Renal pelvis (tissue), 4 donors: ENCODE results near the gene SWAP70. TPM values are rescaled to one million over a fixed set of nuclear protein-coding genes. Genes with fewer than 3 reads are reported as not detected.
A peak's percentile ranks its signal among the peaks of the same experiment; 100 is the strongest.

Experiments used
- DNase-seq: peaks from one replicate; pipeline ENCODE4 v3.0.0-alpha.2; 2013
- polyA plus RNA-seq, 3 donors: library from polyadenylated mRNA; unstranded; fragments of 120-200 nt; gene quantifications; one replicate each; pipeline ENCODE4 v1.2.1, GENCODE V29; 2013; ENCODE audit not compliant: insufficient read length in 3 of 3

The SWAP70 gene
- polyA plus RNA-seq, 3 donors: 21.6 to 27.1 (median 25.7) TPM

DNA sequence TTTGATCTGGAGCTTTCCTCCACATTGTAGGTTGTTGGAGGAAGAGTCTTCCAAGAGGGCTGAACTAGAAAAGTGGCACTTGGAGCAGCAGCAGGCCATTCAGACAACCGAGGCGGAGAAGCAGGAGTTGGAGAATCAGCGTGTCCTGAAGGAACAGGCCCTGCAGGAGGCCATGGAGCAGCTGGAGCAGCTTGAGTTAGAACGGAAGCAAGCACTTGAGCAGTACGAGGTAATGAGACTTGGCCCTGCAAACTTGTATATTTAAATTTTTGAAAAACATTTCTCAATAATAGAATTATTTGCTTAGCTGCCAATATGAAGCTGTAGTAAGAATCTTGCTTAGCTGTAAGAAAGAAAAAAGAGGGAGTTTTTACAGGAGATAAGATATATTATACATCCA, 84.0 kb downstream of the SWAP70 start:
- DNase-seq: no peak

DNA sequence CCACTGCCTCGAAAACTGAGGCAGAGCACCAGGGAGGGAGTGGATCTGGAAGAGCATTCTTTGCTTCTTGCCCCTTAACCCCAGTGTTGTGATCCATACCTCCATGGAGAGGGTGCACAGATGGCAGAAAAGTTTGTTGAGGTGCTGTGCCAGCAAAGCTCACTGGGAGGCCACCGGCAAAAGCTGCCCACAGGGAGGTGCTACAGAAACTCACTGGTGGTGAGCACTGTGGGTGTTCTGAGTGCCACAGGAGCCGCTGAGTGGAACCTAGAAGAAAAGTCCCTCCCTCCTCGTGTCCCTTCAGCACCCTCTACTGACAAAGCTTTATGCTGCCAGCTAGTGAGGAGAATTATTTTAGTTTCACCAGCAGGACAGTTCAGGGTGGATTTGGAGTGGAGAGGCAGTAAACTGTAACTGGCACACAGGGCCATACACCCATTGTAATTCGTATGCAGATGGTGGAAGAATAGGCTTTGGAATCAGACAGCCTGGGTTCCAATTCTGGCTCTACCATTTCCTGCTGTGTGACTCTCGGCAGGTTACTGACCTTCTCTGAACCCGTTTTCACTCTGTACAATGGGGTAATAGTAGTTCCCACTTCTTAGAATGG, 84.6 kb downstream of the SWAP70 start:
- peak; percentile 57 for DNase-seq

DNA sequence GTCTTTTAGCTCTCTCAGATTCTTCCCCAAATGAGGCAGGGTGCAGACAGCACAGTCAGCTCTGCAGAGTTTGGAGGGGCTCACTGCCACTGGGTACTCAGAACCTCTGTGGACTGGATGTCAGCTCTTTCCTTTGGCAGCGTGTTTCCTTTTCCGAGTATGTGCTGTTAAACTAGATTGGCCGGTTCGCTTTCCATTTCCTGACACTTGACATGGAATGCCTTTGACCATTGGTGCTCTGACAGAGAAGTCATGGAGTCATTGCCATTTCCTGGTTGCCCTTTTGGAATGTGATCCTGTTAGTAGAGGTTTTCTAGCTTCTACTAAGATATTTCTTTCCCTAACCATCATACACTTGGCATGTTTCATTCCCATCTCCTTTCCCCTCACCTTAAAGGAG, 86.7 kb downstream of the SWAP70 start:
- DNase-seq: no peak

DNA sequence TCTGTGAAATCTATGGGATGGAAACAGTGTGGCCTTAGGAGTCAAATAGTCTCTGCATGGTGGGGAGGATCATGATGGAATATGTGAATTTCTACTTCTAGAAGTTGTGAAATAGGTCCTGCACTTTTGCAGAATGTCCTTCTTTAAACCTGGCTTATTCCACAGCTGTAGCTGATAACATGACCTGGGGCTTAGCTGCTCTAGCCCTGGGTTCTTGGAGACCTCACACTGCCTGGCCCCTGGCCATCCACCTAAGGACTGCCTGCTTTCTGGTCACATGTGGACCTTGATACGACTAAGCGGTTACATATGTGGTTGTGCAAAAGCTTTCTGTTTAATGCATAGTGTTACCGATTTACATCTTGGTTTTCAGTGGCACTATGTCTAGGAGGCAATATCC, 88.2 kb downstream of the SWAP70 start:
- DNase-seq: no peak

DNA sequence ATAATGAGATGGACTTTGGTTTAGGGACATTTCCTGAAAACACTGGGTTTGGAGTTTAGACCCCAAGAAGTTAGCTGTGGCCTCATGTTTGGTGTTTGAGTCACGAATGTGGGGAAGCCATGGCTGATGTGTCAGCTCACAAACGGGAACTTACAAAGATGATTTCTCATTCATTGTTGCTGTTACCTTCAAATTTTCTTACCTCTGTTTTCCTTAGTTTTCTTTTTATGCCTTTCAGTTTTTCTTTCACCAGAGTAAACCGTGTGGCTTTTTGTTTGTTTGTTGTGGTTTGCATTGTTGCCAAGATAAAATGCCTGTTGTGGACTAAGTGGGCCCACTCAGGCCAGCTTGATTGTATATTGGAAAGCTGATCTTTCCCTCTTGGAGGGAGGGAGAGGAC, 89.1 kb downstream of the SWAP70 start:
- DNase-seq: no peak

DNA sequence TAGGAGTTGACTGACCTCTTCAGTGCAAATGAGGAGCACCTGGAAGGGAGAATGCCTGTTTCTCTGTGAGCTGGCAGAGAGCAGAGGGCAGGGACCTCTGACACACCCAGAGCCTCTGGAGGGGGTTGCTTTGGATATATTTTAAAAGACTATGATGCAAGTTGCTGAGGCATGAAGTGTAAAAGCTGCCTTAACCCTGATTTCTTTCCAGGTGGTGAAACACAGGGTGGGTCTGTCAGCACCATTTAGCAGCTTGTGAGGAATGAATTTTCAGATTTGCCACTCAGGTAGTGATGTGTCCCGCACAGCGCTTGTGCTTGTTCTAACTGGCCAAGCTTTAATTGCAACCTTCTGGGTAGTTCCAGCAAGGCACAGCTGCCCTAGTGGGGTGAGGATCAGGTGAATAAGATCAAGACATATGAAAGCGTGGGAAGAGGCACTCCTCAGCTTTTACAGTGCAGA, 90.2 kb downstream of the SWAP70 start:
- DNase-seq: no peak

DNA sequence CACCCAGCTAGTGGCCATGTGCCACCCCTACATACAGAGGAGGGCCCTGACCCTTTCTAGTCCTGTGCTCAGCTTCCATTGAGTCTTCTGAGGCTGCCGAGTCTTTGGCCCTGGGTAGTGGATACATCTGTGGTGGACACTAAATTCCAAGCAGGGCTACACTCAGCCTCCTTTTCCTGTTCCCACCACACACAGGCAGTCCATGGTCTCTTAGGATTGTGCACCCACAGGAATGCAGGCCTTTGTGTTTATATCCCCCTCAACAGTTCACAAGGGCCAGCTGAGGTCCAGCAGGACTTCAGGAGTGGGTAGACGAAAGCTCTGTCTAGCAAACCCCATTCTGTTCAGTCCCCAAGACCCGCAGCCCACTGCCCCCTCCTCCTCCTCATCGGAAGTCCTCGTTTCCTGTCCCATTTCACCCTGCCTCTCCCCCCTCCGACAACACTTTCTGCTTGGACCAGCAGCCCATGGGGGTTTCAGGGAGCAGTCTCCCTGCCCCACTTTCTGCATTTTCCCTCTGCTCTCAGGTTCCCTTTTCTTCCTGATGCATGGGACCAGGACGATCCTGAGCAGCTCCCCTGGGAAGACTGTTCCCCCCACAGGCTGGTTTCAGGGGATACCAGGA, 91.8 kb downstream of the SWAP70 start:
- no peak for DNase-seq

DNA sequence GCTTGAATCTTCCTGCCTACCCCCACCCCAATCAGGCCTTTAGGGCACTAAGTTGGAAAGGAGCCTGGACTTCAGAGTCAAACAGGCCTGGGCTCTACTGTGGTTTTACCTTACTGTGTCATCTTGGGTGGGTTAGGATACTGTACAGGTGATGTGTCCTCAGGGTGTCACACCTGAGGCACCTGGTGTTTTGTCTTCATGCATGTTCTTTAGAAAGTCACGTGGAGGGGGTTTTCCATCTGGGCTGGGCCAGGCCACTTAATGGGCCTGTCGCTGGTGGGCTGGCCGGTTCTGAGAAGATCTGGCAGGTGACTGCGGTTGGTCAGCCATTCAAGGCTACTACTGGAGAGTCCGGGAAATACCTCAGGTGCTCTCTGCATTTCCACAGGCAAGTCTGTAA, 92.6 kb downstream of the SWAP70 start:
- DNase-seq: no peak

DNA sequence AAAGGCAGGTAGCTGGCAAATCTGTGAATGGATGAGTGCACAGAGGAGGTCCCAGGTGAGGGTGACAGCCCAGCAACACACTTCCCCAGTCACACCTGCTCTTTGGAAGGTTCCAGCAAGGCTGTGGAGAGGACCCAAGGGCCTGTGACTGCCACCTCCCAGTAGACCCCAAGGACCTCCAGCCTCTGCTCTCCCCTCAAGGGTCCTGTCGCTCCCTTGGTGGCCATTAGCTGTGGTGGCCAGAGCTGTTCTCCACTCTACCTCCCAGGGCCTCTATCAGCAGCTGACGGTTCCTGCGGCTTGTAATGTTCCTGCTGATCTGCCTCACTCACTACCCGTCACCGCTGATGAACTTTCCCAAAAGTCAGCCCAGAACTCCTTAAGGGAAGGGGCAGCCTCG, 93.0 kb downstream of the SWAP70 start:
- DNase-seq: no peak

DNA sequence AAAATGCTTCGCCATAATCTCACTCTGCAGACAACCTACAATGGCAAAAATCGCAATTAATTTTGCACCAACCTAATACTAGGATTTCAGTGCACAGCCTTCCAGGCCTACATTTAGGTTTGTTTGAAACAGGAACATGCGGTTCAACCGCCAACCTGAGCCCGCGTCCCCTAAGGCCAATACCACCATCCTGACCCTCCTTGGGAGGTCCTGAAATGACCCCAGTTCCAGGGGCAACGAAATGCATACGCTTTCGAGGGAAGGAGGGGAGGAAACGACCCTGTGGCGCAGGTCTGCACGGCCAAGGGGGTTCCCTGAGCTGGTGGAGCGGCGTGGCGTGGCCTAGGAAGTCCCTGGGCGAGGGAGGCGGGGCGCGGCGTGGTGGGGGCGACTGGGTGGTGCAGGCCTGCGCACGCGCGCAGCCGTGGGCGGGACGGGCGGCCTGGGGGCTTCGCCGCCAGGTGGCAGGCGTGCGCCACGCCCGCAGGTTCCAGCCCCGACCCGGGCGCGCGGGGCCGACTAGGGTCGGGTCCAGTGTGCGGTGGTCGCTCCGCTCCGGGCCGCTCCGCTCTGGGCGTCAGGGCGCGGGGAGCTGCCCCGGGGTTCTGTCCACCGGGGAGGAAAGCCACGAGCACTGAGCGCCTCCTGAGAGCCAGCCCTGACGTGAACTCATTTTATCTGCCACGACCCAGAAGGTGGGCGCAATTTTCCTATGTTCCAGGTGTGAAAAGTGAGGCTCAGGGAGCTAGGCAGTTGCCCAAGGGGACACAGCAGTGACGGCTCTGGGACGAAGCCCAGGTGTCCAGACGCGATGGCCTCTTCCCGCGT, 94.1 kb downstream of the SWAP70 start:
- DNase-seq: peak; percentile 70

DNA sequence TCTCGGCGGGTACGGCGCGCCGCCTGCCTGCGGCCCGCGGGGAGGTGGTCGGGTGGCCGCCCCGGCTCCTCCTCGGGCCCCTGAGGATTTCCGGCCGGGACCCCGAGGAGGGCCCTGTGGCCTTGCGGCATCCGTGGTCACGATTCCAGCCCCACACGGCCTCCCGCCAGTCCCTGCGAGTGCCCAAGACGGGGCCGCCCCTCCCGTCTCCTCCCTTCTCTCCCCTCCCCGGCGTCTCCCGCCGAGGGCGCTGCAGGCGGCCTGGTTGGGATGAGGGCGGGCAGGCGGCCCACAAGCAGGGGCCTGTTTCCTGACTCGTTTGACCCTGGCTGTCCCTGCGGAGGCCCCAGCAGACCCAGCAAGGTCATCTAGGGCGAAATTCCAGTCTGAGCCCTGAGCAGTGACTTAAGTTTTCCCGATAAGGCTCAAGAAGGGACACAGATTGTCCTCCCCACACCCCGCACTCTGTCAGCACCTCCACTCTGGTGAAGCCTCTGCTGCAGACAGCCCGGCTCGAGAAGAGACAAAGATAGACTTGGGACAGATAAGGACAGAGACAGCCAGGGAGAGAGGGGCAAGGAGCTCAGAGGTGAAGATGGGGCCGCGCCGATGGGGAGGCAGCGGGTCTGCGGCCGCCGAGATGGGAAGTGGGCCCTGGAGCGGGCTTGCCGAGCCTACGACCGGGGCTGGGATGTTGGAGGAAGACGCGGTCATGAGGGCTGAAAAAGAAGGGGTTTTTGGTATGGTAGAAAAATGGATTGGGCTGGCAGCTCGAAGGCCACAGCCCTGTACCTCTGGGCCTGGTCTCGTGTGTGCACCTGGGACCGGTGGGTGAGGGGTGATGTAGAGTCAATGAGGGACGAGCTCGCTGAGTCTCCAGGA, 95.0 kb downstream of the SWAP70 start:
- DNase-seq: peak; percentile 75

DNA sequence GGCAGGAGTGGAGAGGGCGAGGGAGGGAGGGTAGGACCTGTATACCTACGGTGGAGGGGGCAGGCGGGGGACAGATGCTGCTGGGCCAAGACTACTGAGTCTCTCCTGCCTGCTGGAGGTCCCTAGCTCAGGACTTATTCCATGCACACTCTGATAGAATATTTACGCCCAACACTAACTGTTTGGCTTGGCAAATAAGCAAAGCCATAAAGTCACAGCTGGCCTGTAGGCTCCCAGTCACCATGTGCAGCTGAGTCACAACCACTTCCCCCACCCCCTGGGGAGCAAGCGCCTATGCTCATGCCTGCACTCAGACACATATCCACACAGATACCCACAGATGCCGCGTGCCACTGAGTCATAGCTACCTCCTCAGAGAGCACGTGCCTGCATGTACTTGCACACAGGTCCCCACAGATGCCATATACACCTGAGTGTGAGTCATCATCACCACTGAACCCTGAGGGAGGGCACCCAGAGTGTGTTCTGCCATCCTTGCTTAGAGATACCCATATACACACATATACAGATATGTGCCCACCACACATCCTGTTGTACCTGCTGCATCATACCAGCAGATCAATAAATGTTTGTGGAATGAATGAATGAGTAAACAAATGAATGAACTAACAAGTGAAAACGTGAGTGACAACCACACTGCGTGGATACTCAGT, 95.8 kb downstream of the SWAP70 start:
- DNase-seq: peak; percentile 80

DNA sequence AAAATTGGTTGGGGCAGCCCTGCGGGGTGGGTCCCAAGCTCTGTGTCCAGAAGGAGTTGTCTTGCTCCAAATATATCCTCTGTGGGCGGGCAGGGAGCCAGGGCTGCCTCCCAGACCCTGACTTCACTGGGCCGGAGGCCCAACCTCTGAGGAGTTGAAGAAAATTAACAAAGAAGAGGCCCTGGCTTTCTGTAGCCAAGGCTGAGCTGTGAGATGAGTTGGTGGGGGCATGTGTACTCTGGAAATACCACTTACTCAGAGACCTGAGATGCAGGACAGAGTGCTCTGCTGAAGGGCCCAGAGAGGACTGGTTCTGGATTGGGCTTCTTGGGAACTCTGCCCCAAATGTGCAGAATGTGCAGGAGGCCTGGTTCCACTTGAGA, 96.3 kb downstream of the SWAP70 start:
- DNase-seq: peak; percentile 52

DNA sequence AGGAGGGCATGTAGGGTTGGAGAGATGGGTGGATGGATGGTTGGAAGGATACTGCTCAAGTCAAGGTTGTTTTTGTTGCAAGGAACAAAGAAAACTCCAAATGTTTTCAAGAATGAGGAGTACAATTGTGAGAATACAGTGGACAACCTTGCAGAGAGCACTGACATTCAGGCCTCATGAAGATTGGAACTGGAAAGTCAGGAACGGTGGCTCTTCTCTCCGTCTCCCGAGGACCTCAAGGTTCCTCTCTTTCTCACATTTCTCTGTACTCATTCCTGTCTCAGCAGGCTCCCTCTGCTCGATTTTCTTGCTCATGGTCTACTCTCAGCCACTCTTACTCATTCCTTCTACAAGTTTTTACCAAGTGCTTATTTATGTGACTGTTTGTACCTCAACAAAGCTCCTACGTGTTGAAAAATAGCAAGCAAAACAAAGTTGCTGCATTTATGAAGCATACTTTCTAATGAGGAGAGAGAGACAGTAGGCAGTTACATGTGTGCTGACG, 97.6 kb downstream of the SWAP70 start:
- no peak for DNase-seq

DNA sequence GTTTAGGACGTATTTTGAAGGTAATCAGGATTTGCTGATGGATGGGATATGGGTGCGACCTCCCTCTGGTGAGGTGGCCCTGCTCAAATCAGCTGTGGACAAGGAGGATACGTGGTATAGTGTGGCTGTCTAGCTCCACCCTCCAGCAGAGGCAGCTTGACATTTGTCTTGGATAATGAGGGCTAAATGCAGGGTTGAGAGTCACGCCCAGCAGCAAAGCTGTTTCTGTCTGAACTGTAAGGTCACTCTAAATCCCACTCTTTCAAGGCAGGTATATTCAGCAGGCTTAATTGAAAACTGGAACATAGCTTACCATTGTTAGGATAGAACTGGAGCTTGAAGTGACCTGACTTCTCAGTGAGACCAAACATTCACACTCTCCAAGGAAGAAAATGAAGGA, 98.7 kb downstream of the SWAP70 start:
- DNase-seq: no peak

DNA sequence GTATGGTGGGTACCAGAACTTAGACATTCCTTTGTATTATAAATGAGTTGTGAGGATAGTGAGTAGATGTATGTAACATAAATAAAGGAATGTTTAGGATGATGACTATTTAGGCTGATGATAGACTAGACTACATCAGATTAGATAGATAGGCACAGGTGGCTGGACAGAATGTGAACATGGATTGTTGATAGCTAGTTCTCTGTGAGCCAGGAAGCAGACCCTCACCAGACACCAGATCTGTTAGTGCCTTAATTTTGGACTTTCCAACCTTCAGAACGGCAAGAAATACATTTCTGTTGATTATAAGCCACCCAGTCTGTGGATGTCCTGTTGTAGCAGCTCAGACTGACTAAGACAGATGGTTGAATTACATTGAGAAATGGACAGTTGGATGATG, 99.4 kb downstream of the SWAP70 start:
- DNase-seq: no peak

DNA sequence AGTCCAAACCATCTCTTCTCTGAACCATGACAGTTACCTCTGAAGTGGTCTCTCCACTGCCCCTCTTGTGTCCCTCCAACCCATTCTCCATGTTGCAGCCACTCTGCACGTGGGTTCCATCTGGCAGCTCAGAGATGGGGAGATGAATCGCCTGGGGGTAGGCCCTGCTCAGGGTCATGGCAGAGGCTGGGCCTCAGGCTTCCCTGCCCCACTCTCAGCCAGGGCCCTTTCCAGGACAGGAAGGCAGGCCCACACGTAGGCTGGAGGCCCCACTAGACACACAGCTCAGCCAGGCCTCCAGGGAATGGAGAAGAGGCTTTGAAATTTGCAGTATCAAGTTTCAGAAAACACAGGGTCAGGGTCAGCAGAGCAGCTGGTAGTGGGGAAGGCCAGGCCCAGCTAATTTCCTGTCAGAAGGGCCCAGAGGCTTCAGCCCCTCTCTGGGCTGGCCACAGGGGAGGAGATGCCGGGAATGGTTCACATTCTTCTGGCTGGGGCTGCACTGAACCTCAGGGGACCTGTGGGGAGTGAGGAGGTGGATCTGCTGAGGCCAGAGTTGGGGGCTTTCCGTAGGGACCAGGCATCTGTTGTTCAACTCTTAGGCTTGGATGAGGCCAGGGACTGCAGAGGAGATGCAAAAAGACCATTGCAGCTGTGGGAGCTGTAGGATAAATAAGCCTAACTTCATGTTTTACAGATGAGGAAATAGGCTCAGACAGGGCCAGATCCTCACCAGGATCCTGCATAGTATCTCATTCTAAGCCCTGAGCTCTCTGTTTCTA, 101.6 kb downstream of the SWAP70 start:
- DNase-seq: peak; percentile 84

DNA sequence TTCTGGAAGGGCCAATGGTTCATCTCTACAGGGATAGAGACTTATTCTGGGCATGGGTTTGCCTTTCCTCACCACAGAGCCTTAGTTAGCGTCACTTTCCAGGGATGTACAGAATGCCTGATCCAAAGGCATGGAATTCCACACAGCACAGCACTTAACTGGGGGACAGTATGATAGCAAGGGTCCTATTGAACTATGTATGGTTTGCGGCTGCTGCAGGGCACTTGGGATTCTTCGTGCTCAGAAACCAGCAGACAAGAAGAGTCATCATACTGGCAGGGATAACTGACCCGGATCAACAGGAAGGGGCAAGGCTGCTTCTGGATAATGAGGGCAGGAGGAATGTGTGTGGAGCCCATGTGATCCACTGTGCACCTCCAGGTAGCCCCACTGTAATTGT, 105.7 kb downstream of the SWAP70 start:
- DNase-seq: no peak

DNA sequence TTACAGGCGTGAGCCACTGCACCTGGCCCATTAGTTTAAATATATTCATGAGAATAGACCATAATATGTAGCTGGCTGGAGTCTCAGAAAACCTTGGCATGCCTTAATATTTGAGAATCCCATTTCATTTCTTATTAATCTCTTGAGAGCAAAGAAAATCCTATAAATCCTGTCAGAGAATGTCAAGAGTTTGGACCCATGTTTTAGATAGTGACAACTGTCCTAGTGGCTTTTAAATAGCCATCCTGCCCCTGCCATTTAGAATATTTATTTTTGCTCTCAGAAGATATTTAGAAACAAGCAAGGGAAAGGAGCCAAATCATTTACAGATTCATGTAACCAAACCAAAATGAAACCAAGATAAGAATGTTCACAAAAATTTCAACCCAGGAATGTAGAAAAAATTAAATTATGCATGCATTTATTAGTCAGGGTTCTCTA, 107.2 kb downstream of the SWAP70 start:
- DNase-seq: no peak

DNA sequence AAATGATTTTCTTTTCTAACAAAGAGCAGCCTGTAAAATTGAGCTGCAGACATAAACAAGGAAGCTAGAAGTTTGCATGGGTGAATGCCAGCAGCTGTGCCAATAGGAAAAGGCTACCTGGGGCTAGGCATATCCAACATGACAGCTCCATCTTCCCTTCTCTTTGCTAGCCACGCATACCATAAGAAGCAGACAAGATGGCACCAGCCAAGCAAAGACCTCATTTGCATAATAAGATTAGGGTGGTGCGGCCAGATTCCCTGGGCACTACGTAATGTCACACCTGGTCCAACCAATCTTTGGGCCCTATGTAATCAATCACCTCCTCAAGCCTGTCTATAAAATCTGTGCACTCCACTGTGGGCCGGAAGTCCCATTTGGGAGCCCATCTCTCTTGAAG, 108.3 kb downstream of the SWAP70 start:
- DNase-seq: no peak
